Stimulated activated CD4-positive, alpha-beta T cell treated with anti-CD3 and anti-CD28 coated beads, TNF-alpha, amount 100 ng/mL, for 1 hour (primary cell): ENCODE data around the gene MCM8.
"Not testable (repeated sequence)": the region's sequence is repeated elsewhere in the genome, so short reads cannot be mapped to it uniquely, and the experiment has no call there.

Source experiments
- DNase-seq, 3 donors: peaks; one replicate each; pipeline ENCODE4 v3.0.0-alpha.2; 2020; ENCODE audit warnings: low read depth in 3 of 3, low spot score in 1 of 3

Gene MCM8

DNA sequence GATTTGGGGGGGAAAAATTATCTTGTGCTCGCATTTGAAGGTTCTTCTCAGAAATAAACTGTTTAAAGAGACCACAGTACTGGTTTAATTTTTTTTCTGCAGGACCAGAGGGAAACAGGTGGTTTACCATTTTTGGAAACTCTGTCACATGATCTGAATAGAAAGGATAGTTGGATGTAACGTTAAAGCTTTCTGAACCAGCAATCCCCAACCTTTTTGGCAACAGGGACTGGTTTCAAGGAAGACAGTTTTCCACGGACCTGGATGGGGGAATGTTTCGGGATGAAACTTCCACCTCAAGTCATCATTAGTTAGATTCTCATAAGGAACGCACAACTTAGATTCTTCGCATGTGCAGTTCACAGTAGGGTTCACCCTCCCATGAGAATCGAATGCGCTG lies 50.4 kb downstream of the MCM8 start:
- DNase-seq = no peak

DNA sequence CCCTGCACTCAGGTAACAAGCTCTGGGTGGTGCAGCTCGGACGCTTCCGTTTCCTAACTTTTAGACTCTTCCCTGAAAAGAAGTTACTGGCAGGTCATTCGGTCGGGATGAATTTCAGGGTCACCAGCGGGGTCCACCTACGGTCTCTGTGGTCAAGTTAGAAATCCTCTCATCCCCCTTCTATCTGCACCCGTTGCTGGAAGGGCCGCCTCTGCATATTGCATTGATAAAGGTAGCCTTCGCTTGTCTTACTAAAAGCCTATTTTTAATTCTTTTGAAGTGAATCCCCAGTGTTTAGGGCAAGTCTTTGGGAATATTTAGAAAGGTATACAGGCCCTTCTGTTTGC lies 56.1 kb downstream of the MCM8 start:
- no peak for DNase-seq

DNA sequence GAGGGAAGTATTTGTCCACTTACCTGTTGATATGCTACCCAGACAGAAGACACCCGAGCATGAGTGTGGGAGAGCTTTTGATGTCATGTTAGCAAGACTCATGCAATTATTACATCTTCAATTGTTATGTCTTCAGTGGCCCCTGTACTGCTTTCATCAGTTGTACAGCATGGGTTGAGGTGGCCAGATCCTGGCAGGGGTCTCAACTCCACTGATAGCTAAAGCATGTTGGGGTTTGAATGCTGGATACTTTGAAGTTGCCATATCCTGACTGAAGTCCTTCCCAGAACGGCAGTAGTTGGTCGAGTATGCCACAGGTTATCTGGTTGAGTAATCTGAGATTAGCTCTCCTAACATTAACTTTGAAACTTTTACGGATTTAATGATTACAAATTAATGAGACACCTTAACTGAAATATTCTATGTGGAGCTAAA lies 56.7 kb downstream of the MCM8 start:
- DNase-seq = no peak

DNA sequence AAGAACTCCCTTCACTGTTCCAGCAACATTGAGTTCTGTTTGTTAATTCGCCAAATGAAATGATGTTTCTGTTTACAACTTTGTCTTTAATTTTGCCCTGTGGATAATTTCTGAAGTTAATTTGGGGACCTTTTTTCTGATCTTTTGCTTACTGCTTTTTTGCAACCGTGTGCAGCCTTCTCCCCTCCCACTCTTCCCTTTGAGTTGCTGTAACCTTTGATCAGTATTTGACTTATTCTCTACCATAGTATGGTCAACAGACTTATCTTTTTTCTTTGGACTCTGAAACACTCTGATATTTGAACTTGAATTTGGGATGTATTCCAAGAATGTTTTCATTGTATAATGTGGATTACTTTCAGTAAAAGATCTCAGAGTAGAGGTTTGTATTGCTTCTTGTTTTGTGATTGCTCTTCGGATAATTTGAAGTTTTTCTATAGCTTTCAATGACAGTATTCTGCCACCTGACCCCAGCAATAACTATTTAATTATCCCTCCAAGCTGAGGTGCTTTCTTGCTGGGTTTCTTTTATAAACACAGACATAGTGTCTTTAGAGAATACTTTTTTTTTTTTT lies 57.2 kb downstream of the MCM8 start:
- no peak for DNase-seq

DNA sequence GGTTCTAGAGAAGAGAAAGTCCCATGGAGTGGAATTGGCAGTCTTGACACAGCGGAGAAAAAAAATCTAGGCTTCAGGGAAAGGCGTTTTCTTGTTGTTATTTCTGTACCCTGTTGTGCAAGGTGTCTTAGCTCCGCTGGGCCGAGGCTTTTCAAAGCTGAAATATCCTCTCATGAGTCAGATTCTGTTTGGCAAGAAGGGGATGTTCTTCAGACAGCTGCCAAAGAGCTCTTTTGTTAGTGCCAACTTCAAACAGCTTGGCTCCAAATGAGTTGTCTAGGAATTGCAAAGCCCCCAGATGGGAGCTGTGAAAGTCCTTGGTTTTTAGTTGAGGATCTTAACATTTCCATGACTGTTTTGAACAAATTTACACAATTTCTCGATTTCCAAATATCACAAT lies 57.8 kb downstream of the MCM8 start:
- DNase-seq = no peak

DNA sequence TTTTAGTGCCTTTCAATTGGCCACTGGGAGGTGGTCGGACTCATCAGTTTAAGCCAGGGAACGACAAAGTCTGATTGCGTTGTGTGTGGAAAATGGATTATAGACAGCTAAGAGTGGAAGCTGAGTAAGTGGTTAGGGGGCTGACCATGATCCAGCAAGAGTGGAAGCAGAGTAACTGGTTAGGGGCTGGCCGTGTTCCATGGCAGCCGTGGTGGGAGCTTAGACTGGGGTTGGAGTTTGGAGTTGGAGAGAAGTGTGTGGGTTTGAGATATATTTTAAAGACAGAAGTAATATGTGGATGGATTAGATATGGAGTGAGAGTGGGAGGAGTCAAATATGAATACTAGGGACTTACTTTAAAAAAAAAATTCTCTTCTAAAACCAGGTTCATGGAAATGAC lies 61.7 kb downstream of the MCM8 start:
- no peak for DNase-seq

DNA sequence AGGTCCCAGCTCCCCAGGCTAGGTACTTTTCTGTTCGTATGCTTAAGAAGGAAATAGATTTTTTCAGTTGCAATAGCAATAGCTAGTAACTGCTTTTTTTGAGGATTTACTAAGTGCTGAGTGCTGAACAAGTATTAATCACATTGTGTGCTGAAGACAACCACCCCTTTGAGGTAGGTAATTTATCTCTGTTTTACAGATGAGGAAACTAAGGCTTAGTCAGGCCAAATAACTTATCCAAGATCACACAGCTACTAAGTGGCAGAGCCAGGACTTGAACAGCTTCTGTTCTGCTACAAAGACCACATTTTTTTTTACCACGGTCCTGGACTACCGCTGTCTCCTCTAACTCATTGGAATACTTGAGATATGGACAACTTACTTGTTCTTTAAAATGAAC lies 63.6 kb downstream of the MCM8 start:
- no peak for DNase-seq

DNA sequence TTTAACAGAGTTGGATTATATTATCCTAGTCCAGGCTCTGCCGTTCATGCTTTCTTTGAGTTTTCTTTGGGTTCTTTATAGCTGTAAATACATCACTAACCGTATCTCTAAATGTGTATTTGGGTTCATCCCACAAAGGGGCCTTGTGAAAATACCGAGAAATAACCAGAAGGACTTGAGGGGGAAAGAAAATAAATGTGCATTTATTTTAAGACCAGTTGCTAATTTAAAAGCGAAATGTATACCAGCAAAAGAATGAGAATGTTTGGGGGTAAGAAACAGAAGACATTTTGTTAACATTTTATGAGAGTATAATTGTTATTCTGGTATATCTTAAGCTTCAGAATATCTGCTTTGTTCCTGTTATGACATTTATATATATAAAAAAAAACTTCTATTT lies 64.5 kb downstream of the MCM8 start:
- DNase-seq = no peak

DNA sequence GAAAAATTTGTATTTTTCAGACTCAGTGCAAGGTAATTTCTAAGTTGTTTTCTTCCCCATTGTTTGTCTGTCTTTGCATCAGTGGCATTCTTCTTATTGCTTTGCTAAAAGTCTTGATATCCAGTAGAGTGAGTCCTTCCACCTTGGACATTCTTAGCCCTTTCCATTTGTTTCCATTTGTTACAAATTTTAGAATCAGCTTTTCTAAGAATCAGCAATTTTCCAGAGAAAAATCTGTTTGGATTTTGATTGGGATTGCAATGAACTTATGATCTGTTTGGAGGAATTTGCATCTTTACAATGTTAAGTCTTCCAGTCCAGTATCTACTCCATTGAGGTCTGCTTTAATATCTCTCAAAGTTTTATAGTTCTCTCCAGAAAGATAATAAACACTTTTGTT lies 67.0 kb downstream of the MCM8 start:
- DNase-seq = no peak

DNA sequence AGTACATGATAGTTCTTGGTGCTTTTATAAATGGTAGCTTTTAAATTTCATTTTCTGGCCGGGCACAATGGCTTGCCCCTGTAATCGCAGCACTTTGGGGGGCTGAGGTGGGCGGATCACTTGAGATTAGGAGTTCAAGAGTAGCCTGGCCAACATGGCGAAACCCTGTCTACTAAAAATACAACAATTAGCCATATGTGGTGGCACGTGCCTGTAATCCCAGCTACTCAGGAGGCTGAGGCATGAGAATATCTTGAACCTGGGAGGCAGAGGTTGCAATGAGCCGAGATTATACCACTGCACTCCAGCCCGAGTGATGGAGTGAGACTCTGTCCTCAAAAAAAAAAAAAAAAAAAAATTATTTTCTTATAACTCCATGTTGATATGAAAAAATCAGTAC lies 67.4 kb downstream of the MCM8 start:
- no peak for DNase-seq

DNA sequence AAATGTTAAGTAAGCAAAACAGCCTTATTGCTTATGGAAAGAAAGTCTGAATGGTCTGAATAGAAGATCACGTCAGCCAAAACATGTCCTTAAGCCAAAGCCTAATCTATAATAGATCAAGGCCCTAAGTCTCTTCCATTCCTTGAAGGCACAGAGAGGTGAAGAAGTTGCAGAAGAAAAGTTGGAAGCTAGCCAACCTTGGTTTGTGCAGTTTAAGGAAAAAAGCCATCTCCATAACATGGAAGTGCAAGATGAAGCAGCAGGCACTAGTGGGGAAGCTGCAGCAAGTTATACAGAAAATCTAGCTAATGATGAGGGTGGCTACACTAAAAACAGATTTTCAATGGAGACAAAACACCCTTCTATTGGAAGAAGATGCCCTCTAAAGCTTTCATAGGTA lies 74.3 kb downstream of the MCM8 start:
- no peak for DNase-seq

DNA sequence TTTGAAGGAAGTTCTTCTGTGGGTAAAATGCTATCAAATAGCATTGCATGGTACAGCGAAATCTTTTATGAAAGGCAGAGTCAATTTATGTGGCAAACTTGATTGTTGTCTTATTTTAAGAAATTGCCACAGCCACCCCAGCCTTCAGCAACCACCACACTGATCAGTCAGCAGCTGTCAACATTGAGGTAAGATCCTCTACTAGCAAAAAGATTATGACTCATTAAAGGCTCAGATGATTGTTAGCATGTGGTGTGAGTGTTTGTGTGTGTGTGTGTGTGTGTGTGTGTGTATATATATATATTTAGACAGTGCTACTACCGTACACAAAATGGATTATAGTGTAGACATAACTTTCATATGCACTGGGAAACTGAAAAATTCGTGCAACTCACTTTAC lies 75.6 kb downstream of the MCM8 start:
- no peak for DNase-seq

DNA sequence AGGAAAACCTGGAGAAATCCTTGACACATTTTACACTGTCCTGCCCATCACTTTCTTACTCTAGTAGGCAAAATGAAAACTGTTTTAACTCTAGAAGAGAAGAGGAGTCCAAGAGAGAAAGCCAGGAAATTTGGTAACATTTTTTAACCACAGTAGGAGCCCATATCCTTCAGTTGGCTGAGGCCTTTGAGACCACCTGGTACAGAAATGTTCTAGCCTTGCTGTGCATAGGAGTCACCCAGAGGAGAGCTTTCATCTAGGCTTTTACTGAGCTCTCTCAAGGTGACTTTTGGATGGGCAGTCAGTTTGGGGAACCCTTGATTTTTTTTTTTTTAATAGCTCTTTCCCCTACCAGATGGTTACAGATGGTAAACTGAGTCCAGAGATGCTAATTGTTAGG lies 78.4 kb downstream of the MCM8 start:
- DNase-seq = no peak

DNA sequence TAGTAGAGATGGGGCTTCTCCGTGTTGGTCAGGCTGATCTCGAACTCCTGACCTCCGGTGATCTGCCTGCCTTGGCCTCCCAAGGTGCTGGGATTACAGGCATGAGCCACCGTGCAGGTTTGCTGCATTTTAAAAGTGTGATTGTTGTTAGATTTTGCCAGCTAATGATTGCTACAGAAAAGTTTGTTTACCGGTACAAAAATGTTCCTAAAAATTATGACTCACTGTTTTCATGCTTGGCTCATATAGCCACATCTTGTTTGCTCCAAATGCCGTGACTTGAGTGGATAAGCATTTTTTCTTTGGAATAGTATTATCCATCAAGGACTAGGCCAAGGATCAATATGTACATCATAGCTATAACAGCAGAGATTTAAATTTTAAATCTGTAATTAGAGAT lies 79.1 kb downstream of the MCM8 start:
- DNase-seq = no peak

DNA sequence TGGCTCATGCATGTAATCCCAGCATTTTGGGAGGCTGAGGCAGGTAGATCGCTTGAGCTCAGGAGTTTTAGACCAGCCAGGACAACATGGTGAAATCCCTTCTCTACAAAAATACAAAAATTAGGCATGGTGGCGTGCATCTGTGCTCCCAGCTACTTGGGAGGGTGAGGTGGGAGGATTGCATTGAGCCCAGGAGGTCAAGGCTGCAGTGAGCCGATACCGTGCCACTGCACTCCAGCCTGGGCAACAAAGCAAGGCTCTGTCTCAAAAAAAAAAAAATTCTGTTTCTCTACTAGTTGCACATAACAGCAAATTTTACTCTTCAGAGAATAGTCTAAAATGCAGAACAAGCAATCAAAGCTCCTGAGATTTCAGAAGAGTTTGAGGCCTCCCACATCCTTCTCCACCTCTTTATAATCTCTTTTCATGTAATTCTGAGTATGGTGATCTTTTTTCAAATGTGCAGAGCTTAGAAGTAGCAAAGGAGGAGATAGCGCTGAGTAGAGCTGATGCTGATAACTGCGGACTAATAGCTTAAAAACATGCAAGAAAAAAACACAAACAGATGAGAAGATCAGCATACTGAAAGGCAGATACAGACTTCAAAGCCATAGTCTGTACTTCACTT lies 80.1 kb downstream of the MCM8 start:
- DNase-seq = no peak

DNA sequence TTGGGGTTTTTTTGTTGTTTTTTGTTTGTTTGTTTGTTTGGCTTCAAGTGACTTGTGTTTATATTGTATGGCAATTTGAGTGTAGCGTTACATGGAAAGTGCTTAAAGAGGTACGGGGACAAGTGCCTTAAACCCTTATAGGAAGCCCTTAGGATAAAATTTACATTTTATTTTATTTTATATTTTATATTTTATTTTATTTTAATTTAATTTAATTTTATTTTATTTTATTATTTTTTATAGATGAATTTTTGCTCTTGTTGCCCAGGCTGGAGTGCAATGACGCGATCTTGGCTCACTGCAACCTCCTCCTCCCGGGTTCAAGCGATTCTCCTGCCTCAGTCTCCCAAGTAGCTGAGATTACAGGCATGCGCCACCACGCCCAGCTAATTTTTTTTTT lies 82.5 kb downstream of the MCM8 start:
- not testable (repeated sequence) for DNase-seq

DNA sequence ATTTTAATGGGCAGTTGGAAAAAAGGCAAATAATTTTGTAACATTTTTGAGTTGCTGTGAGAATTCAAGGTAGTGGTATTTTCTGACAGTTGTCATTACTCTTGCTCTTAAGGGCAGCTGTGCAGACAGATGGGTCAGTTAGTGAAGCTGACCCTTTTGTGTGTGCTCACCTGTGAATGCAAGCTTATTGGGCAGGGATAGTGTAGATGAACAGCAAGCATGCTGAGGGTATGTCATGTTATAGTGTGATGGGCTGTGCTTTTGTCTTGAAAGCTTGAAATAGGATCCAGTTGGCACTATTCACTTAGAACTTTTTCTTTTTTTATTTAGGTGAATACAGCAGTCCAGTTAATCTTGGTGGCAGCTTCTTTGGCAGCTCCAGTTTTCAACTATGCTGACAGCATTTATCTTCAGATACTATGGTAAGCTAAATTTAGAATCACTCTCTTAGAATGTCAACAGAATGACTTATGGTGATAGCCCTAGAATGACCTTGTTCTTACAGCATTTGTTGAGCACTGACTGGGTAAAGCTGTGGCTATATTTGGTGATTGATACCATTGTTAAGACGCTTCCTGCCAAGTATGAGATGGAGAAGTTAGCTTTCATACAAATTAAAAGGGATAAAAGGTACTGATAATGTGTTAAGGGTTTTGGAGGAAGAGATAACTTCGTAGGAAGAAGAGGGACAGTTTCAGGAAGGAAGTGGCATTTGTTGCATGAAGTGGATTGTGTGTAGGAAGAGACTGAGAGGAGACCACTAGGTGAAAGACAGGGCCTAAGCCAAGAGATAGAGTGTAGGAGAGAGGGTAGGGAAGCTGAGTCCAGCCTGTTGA lies 83.9 kb downstream of the MCM8 start:
- no peak for DNase-seq

DNA sequence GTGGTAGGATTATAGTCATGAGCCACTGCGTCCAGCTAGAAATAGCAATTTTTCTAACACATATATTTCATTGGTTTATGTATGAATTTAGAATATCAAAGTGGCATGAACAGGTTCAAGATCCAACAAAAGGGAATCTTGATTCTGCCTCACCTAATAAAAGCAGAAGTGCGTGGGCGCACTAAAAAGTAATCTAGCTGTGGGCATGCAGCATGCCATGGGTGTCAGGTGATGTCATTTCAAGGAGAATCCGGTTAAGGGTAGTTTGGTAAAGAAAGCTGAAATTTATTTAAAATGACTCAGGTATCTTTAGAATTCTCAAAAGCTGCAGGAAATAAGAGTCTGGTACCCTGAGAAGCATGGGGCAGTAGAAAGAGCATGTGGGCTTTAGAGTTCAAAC lies 85.8 kb downstream of the MCM8 start:
- DNase-seq = no peak

DNA sequence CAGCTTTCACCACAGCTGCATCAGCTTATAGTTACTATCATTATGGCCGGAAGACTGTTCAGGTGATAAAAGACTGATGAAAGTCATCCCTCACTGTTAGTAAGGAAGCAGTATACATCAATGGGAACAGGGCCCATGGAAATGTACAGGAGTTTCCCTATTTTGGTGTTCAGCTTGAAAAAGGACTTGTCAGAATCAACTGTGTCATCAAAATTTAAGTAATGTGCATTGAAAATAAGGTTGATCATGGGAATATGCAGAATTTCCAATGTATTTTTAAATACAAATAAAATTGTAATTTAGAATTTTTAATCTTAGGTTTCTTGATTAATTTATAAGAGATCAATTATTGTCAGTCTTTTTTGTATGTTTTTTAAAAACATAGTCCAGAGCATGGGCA lies 86.6 kb downstream of the MCM8 start:
- DNase-seq = no peak

DNA sequence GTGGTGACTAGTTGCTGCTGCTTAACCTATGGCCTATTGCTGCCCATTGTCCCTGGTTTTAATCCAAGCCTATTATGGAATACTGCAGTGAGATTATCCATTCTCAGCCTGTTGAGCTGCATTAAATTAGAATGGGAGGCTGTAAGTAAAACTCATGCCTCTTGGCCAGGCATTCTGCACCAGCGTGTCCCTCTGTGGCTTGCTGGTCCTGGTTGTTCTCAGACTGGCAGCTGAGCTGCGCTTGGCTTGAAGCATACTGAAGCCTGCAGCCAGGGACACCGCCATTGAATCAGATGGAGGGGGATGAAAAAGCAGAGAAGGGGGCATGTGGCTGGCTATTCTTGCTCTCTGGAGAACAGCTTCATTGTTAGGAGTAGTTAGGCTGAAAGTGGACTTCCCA lies 87.8 kb downstream of the MCM8 start:
- DNase-seq = no peak

DNA sequence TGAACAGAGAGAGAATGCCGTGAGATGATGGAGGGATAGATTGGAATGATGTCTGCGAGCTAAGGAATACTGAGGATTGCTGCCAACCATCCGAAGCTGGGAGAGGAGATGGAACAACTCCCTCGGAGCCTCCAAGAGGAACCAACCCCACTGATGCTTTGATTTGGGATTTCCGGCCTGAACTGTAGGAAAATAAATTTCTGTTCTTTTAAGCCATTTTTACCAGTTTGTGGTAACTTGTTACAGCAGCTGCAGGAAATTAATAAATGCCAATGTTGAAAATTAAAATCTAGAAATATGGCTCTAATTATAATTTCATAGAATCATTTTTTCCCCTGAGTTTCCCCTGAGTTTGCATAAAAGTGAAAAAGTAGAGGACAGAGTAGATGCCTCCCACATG lies 89.3 kb downstream of the MCM8 start:
- no peak for DNase-seq

DNA sequence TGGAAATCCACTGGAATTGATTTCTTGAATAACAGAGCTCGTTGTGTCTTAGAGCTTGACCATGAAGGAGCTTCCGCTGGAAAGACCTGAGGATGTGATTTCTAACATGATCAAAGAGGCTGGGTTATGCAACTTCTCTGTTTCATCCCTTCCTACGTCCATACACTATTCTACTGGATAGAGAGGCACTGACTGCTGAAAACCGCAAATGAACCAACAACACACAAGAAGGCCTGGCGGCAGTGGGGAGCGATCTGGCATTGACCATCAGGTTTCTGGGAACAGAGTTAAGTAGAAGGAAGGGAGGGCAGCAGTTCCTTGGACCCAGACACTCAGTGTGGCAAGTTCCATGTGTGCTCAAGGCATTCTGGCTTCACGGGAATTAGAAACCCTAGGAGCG lies 90.1 kb downstream of the MCM8 start:
- DNase-seq = no peak
